Neural progenitor cell (in vitro differentiated cells): ENCODE results near the gene PM20D2. TPM values are rescaled to one million over a fixed set of nuclear protein-coding genes. Genes with fewer than 3 reads are reported as not detected.

Experiments used
- DNase-seq: peaks from one replicate; pipeline ENCODE4 v3.0.0-alpha.2; 2016; ENCODE audit warnings: low spot score
- H2AFZ ChIP-seq: fragments of 200-600 bp; sonication (generic); replicated peaks from 2 replicates; pipeline ENCODE4 v1.6.1; 2016; ENCODE audit warnings: antibody characterized with exemption
- H3F3A ChIP-seq: fragments of 200-600 bp; sonication (generic); 2 replicates; pipeline ENCODE4 v1.6.1; 2016; ENCODE audit warnings: antibody characterized with exemption, low read depth
- H3K27ac ChIP-seq: fragments of 200-600 bp; sonication (generic); 2 replicates; pipeline ENCODE4 v1.5.1; 2016; ENCODE audit warnings: mild to moderate bottlenecking
- H3K27me3 ChIP-seq: fragments of 200-600 bp; sonication (generic); 2 replicates; pipeline ENCODE4 v1.6.1; 2016; ENCODE audit warnings: mild to moderate bottlenecking, moderate library complexity
- H3K36me3 ChIP-seq: fragments of 200-600 bp; sonication (generic); 2 replicates; pipeline ENCODE4 v1.5.1; 2016
- H3K4me1 ChIP-seq: fragments of 200-600 bp; sonication (generic); 2 replicates; pipeline ENCODE4 v1.6.1; 2016; ENCODE audit warnings: mixed run types
- H3K4me2 ChIP-seq: fragments of 200-600 bp; sonication (generic); 2 replicates; pipeline ENCODE4 v1.6.1; 2016
- H3K4me3 ChIP-seq: fragments of 200-600 bp; sonication (generic); 2 replicates; pipeline ENCODE4 v1.5.1; 2016
- H3K79me2 ChIP-seq: fragments of 200-600 bp; sonication (generic); 2 replicates; pipeline ENCODE4 v1.6.1; 2016; ENCODE audit warnings: low read depth
- H3K9ac ChIP-seq: fragments of 200-600 bp; sonication (generic); 2 replicates; pipeline ENCODE4 v1.6.1; 2016
- H3K9me3 ChIP-seq: fragments of 200-600 bp; sonication (generic); 2 replicates; pipeline ENCODE4 v1.5.1; 2016; ENCODE audit warnings: low read depth
- H4K20me1 ChIP-seq: fragments of 200-600 bp; sonication (generic); 2 replicates; pipeline ENCODE4 v1.6.1; 2016; ENCODE audit warnings: low read depth
- H3K27ac Mint-ChIP-seq: 3 replicates; pipeline ENCODE4 v1.8.0; 2021; ENCODE audit warnings: mixed read lengths
- H3K27me3 Mint-ChIP-seq: 2 replicates; pipeline ENCODE4 v1.8.0; 2022; ENCODE audit warnings: low read depth, mild to moderate bottlenecking, inconsistent platforms, moderate library complexity, mixed read lengths; ENCODE audit not compliant: insufficient read depth
- H3K36me3 Mint-ChIP-seq: 3 replicates; pipeline ENCODE4 v1.8.0; 2021; ENCODE audit warnings: mixed read lengths
- H3K4me1 Mint-ChIP-seq: 3 replicates; pipeline ENCODE4 v1.8.0; 2021; ENCODE audit warnings: mixed read lengths
- H3K4me3 Mint-ChIP-seq: 3 replicates; pipeline ENCODE4 v1.8.0; 2021; ENCODE audit warnings: mild to moderate bottlenecking, moderate library complexity, mixed read lengths
- H3K9me3 Mint-ChIP-seq: 3 replicates; pipeline ENCODE4 v1.8.0; 2020; ENCODE audit warnings: mixed read lengths
- EZH2 ChIP-seq: fragments of 200-600 bp; sonication (generic); IDR thresholded peaks from 2 replicates; pipeline ENCODE4 v1.6.1; 2017; ENCODE audit warnings: antibody characterized with exemption, mild to moderate bottlenecking, moderate library complexity
- EZH2phosphoT487 ChIP-seq: fragments of 200-600 bp; sonication (generic); IDR thresholded peaks from 2 replicates; pipeline ENCODE4 v1.6.1; 2017; ENCODE audit warnings: antibody characterized with exemption
- total RNA-seq: library from RNA; depleted of rRNA; stranded (reverse); fragments of >200 nt; gene quantifications from 2 replicates; pipeline ENCODE4 v1.2.3, GENCODE V29; 2015; ENCODE audit warnings: low replicate concordance
- TF ChIP-seq, protein P1 (sequence below): fragments of 200-600 bp; sonication (generic); IDR thresholded peaks from 2 replicates; pipeline ENCODE4 v1.5.1; 2017; ENCODE audit warnings: antibody characterized with exemption, mild to moderate bottlenecking

The PM20D2 gene
- total RNA-seq, 1 donor from 2014 or later, result 27.6 TPM

DNA sequence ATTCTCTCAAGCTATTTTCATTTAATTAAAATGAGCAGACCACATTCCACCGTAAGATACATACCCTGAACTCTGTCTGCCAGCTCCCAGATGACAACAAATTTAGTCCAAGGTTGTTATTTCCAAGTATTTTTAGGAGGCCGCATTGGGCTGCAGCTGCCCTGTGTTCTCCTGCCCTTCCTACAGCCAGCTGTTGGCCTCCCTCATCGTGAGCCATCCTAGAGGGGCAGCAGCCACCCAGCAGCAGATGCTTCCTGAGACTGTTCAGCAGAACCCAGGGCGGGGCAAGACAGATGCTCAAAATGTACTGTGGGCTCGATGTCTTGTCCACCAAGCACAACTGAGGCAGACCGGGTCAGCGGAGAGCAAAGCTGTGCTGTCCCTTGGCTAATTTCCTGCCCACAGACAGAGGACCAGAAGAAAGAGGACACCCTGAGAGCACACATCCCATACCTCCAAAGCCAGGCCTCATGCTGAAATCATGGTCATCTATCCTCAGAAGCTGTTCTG, 54.9 kb downstream of the PM20D2 start:
- peaks cover 6% of the 10 kb centered on the region for H3K27me3 Mint-ChIP-seq
- TF ChIP-seq EZH2, result no peak
- no peaks in the 10 kb centered on the region for H3K79me2 ChIP-seq
- no peak overlapping the region for H3K4me3 Mint-ChIP-seq
- no peaks in the 10 kb centered on the region for H3K9me3 ChIP-seq
- H3K4me3 ChIP-seq, result no peak overlapping the region
- no peak overlapping the region for H3K9ac ChIP-seq
- H3K36me3 ChIP-seq, result no peaks in the 10 kb centered on the region
- no peaks in the 10 kb centered on the region for H3F3A ChIP-seq
- no peak overlapping the region for H3K27ac Mint-ChIP-seq
- no peaks in the 10 kb centered on the region for H3K36me3 Mint-ChIP-seq
- peaks cover 6% of the 10 kb centered on the region for H3K9me3 Mint-ChIP-seq
- no peak overlapping the region for H3K27ac ChIP-seq
- H3K4me1 Mint-ChIP-seq, result no peaks in the 10 kb centered on the region
- no peaks in the 10 kb centered on the region for H3K27me3 ChIP-seq
- H4K20me1 ChIP-seq, result no peaks in the 10 kb centered on the region
- DNase-seq, result no peak
- H3K4me1 ChIP-seq, result no peaks in the 10 kb centered on the region
- H3K4me2 ChIP-seq, result no peak overlapping the region
- H2AFZ ChIP-seq, result no peak overlapping the region

DNA sequence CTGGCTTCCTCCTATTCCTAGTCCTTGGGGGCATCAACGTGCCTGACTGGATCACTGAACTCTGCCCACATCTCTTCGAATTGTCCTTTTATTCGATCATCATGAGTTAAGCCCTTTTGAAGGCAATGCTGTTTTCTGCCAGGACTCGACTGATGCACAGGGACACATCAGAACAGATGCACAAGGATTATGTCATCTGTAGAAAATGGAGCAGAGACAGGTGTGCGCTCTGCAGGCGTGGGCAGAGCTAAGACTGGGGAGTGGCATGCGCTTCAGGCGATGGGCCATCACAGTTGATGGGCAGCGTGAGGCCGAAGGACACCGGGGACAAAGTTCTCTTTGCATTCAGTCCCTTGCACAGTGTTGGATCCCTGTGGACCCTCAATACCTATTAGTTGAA, 58.2 kb downstream of the PM20D2 start:
- H3K36me3 Mint-ChIP-seq, result no peaks in the 10 kb centered on the region
- Histone ChIP-seq H3K4me1 (no peaks in the 10 kb centered on the region), H3K79me2 (no peaks in the 10 kb centered on the region), H3F3A (no peaks in the 10 kb centered on the region), H3K4me2 (no peak overlapping the region), H3K27me3 (no peaks in the 10 kb centered on the region), H3K36me3 (no peaks in the 10 kb centered on the region), H3K9ac (no peak overlapping the region), H3K9me3 (no peaks in the 10 kb centered on the region), H3K27ac (no peak overlapping the region), H4K20me1 (no peaks in the 10 kb centered on the region), H2AFZ (no peak overlapping the region), H3K4me3 (no peak overlapping the region)
- TF ChIP-seq EZH2phosphoT487 (no peak), EZH2 (no peak)
- TF ChIP-seq, protein P1, sequence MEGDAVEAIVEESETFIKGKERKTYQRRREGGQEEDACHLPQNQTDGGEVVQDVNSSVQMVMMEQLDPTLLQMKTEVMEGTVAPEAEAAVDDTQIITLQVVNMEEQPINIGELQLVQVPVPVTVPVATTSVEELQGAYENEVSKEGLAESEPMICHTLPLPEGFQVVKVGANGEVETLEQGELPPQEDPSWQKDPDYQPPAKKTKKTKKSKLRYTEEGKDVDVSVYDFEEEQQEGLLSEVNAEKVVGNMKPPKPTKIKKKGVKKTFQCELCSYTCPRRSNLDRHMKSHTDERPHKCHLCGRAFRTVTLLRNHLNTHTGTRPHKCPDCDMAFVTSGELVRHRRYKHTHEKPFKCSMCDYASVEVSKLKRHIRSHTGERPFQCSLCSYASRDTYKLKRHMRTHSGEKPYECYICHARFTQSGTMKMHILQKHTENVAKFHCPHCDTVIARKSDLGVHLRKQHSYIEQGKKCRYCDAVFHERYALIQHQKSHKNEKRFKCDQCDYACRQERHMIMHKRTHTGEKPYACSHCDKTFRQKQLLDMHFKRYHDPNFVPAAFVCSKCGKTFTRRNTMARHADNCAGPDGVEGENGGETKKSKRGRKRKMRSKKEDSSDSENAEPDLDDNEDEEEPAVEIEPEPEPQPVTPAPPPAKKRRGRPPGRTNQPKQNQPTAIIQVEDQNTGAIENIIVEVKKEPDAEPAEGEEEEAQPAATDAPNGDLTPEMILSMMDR, result no peak
- no peak for DNase-seq
- peaks cover 8% of the 10 kb centered on the region for H3K27me3 Mint-ChIP-seq
- no peaks in the 10 kb centered on the region for H3K4me1 Mint-ChIP-seq
- no peak overlapping the region for H3K27ac Mint-ChIP-seq
- no peaks in the 10 kb centered on the region for H3K9me3 Mint-ChIP-seq
- no peak overlapping the region for H3K4me3 Mint-ChIP-seq

DNA sequence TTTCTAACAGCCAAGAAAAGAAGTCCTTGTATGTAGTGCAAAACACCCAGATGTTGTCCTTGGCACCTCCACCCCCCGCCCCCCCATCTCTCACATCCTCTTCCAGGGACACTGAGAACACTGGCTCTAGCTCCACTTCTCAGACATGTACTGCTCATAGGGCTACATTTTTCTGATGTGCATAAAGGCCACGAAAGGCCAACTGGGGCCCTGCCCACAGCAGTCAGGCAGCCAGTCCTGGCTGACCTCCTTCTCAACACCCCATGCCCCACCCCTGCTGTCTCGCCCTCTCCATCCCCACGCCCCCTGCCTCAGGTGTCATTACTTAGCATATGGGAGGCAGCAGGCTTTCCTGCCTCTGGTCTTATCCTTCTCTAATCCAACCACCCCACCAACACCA, 60.0 kb downstream of the PM20D2 start:
- H3K27me3 ChIP-seq, result no peaks in the 10 kb centered on the region
- Mint-ChIP-seq H3K4me1 (no peaks in the 10 kb centered on the region), H3K4me3 (no peak overlapping the region), H3K27ac (no peak overlapping the region), H3K9me3 (peaks cover 2% of the 10 kb centered on the region), H3K27me3 (peaks cover 3% of the 10 kb centered on the region), H3K36me3 (no peaks in the 10 kb centered on the region)
- H4K20me1 ChIP-seq, result no peaks in the 10 kb centered on the region
- H3K36me3 ChIP-seq, result no peaks in the 10 kb centered on the region
- H3K9ac ChIP-seq, result no peak overlapping the region
- no peaks in the 10 kb centered on the region for H3K4me1 ChIP-seq
- H2AFZ ChIP-seq, result no peak overlapping the region
- no peaks in the 10 kb centered on the region for H3K79me2 ChIP-seq
- H3K27ac ChIP-seq, result no peak overlapping the region
- no peaks in the 10 kb centered on the region for H3F3A ChIP-seq
- H3K4me3 ChIP-seq, result no peak overlapping the region
- TF ChIP-seq, protein P1, result no peak
- no peak for TF ChIP-seq EZH2phosphoT487
- TF ChIP-seq EZH2, result no peak
- DNase-seq, result no peak
- no peak overlapping the region for H3K4me2 ChIP-seq
- H3K9me3 ChIP-seq, result no peaks in the 10 kb centered on the region

DNA sequence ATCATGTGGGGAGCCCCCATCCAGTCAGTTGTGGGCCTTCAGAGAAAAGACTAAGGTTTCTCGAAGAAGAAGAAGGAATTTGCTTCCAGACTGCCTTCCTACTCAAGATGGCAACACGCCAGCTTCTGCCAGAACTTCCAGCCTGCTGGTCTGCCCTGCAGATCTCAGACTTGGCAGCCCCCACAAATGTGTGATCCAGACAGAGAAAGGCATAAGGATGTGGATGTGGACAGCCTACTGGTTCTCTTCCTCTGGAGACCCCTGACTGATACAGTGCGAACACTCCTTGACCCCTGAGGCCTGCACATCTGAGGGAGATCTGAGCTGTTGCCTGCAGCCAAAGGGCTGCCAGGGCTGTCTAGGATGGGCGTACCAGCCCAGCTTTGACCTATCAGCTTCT, 62.7 kb downstream of the PM20D2 start:
- H2AFZ ChIP-seq, result no peak overlapping the region
- Mint-ChIP-seq H3K9me3 (peaks cover 2% of the 10 kb centered on the region), H3K27me3 (peaks cover 2% of the 10 kb centered on the region), H3K4me1 (no peaks in the 10 kb centered on the region), H3K27ac (no peak overlapping the region), H3K36me3 (no peaks in the 10 kb centered on the region), H3K4me3 (no peak overlapping the region)
- no peak overlapping the region for H3K9ac ChIP-seq
- no peak overlapping the region for H3K4me2 ChIP-seq
- H3K9me3 ChIP-seq, result no peaks in the 10 kb centered on the region
- TF ChIP-seq EZH2phosphoT487 (no peak), EZH2 (no peak)
- TF ChIP-seq, protein P1, result no peak
- no peaks in the 10 kb centered on the region for H3F3A ChIP-seq
- H3K27ac ChIP-seq, result no peak overlapping the region
- H3K27me3 ChIP-seq, result no peaks in the 10 kb centered on the region
- H3K4me1 ChIP-seq, result no peaks in the 10 kb centered on the region
- H3K36me3 ChIP-seq, result no peaks in the 10 kb centered on the region
- H4K20me1 ChIP-seq, result no peaks in the 10 kb centered on the region
- no peak for DNase-seq
- no peaks in the 10 kb centered on the region for H3K79me2 ChIP-seq
- no peak overlapping the region for H3K4me3 ChIP-seq
